Fibroblast of the aortic adventitia (primary cell): ENCODE results near the gene ERC1. TPM values are rescaled to one million over a fixed set of nuclear protein-coding genes. Genes with fewer than 3 reads are reported as not detected.

Experiments
- DNase-seq: peaks from one replicate; pipeline ENCODE4 v3.0.0-alpha.2; 2010; ENCODE audit warnings: low read depth
- H3K4me3 ChIP-seq: 2 replicates; pipeline ENCODE4 v1.5.1; 2011; ENCODE audit warnings: low read depth, mild to moderate bottlenecking, control low read depth, low read length, moderate library complexity
- total RNA-seq: library from RNA; depleted of rRNA; stranded (reverse); fragments of >200 nt; gene quantifications from 2 replicates; pipeline ENCODE4 v1.2.3, GENCODE V29; 2012; ENCODE audit warnings: low replicate concordance
- TF ChIP-seq, protein P1 (sequence below): IDR thresholded peaks from 2 replicates; pipeline ENCODE4 v1.5.1; 2011; ENCODE audit warnings: mild to moderate bottlenecking, low read length, control low read depth, inconsistent platforms; ENCODE audit not compliant: insufficient read depth

The ERC1 gene
- total RNA-seq, 1 donor: 50.9 TPM

DNA sequence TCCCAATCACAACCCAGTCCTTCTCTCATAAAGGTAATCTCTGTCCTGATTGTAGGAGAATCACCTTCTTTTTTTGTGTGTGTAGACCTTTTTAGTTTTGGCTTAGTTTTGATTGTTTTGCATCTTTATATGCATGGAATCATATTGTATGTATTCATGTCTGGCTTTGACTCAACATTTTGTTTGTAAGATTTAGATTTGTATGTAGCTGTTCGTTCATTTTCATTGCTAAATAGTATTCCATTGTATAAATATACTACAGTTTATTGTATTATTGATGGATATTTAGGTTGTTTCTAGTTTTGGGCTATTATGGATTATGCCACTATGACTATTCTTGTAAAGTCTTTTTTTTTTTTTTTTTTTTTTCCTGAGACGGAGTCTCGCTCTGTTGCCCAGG is 10.5 kb downstream of the ERC1 start:
- TF ChIP-seq, protein P1, sequence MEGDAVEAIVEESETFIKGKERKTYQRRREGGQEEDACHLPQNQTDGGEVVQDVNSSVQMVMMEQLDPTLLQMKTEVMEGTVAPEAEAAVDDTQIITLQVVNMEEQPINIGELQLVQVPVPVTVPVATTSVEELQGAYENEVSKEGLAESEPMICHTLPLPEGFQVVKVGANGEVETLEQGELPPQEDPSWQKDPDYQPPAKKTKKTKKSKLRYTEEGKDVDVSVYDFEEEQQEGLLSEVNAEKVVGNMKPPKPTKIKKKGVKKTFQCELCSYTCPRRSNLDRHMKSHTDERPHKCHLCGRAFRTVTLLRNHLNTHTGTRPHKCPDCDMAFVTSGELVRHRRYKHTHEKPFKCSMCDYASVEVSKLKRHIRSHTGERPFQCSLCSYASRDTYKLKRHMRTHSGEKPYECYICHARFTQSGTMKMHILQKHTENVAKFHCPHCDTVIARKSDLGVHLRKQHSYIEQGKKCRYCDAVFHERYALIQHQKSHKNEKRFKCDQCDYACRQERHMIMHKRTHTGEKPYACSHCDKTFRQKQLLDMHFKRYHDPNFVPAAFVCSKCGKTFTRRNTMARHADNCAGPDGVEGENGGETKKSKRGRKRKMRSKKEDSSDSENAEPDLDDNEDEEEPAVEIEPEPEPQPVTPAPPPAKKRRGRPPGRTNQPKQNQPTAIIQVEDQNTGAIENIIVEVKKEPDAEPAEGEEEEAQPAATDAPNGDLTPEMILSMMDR: no peak
- no peak for DNase-seq
- H3K4me3 ChIP-seq: no peak overlapping the region

DNA sequence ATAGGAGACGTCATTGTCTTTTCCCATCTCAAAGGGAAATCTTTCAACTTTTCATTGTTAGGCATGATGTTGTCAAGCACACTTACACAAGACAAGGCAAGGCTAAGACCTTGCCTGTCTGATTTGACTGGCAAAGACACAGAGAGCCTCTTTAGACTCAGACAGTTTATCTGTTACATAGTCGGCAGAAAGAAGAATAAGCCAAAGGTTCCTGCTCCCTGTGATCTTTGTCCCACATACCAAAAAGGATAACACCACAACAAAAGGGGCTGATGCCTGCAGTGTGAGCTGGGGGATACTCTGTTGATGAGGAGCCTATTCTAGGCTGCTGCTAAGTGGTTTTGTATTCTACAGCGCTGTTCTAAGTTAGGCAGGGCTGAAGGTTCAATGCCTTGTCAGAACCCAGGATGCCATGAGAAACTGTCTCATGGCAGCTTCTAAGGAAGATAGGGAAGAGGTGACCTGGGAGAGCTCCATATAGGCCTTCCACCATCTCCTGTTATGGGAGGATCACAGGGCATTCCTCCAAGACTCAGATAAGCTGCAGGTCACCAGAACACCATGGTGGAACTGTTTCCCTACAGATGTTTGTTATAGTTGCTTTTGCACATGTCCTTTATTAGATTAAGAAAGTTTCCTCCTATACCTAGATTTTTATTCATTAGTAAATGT is 12.7 kb downstream of the ERC1 start:
- no peak for DNase-seq
- TF ChIP-seq, protein P1: no peak
- H3K4me3 ChIP-seq: no peak overlapping the region

DNA sequence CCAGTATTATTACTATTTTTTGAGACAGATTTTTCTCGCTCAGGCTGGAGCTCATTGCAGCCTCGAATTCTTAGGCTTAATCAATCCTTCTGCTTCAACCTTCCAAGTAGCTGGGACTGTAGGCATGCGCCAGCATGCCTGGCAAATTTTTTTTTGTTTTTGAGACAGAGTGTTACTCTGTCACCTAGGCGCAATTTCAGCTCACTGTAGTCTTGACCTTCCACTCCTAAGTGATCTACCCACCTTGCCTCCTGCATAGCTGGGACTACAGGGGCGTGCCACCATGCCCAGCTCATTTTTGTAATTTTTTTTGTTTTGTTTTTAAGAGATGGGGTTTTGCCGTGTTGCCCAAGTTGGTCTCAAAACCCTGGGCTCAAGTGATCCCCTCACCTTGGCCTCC is 15.2 kb downstream of the ERC1 start:
- DNase-seq: no peak
- TF ChIP-seq, protein P1: no peak
- no peak overlapping the region for H3K4me3 ChIP-seq

GRCh38 chr12:1007276-1007675 is 16.3 kb downstream of the ERC1 start:
- no peak overlapping the region for H3K4me3 ChIP-seq
- TF ChIP-seq, protein P1: no peak
- no peak for DNase-seq

GRCh38 chr12:1007994-1008393 is 17.0 kb downstream of the ERC1 start:
- TF ChIP-seq, protein P1: no peak
- no peak overlapping the region for H3K4me3 ChIP-seq
- DNase-seq: no peak

GRCh38 chr12:1011091-1011490 is 20.1 kb downstream of the ERC1 start:
- no peak overlapping the region for H3K4me3 ChIP-seq
- TF ChIP-seq, protein P1: no peak
- no peak for DNase-seq
